WERI-Rb-1 (cell line): ENCODE measurements around the gene IGFBP4.

Experiments used
- DNase-seq: peaks from one replicate; pipeline ENCODE4 v3.0.0-alpha.2; 2020
- H3K27ac ChIP-seq: fragments of 250-450 bp; sonication (Bioruptor Pico); 2 replicates; pipeline ENCODE4 v1.5.1; 2020; ENCODE audit warnings: mild to moderate bottlenecking, moderate library complexity
- H3K27me3 ChIP-seq: fragments of 250-450 bp; sonication (Bioruptor Pico); 2 replicates; pipeline ENCODE4 v1.5.1; 2021; ENCODE audit warnings: mild to moderate bottlenecking, low read depth, moderate library complexity; ENCODE audit not compliant: insufficient read depth, severe bottlenecking
- H3K36me3 ChIP-seq: fragments of 250-450 bp; sonication (Bioruptor Pico); 2 replicates; pipeline ENCODE4 v1.5.1; 2020; ENCODE audit warnings: mild to moderate bottlenecking, moderate library complexity
- H3K4me3 ChIP-seq: 2 replicates; pipeline ENCODE4 v1.5.1; 2011; ENCODE audit warnings: low read depth, mild to moderate bottlenecking, control low read depth, low read length
- H3K9me3 ChIP-seq: fragments of 250-450 bp; sonication (Bioruptor Pico); 2 replicates; pipeline ENCODE4 v1.5.1; 2021; ENCODE audit warnings: mild to moderate bottlenecking, moderate library complexity; ENCODE audit not compliant: severe bottlenecking
- TF ChIP-seq, protein P1 (sequence below): IDR thresholded peaks from 2 replicates; pipeline ENCODE4 v1.5.1; 2011; ENCODE audit warnings: low read depth, mild to moderate bottlenecking, control low read depth, inconsistent platforms, low read length

IGFBP4 gene

DNA sequence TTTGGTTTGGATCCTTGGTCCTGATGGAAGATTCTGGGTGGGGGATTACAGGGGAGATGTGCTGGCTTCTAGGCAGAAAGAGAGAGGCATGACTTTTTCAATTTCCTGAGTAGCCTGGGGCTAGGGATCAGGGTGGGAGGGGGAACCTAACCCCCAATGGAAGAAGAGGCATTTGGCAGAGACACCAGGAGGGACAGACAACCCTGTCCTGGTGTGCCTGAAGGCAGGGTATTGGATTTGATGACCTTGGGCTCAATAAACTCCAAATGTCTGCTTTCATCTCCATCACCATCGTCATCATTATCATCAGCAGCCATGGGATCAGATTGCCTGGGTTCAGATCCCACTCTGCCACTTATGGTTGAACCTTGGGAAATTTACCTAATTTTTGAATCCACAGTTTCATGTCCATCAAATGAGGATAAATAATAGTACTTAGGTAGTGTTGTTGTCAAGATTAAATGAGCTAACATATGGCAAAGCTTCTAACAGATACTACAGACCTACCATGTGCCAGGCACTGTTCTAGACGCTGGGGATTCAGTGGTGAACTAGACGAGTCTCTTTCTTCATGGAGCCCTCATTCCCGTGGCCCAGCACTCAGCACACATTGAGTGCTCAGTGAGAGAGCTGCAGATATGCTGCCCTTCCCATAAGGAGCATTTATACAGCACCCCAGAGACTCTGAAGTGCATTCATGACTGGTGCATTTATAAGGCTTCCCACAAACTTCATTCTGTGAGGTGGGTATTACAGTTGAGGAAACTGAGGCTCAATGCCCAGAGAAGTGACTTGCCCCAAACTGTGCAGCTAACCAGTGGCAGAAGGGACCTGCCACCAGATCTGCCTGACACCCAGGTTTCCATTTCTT is 26.8 kb downstream of the IGFBP4 start:
- no peaks in the 10 kb centered on the region for H3K36me3 ChIP-seq
- TF ChIP-seq, protein P1, sequence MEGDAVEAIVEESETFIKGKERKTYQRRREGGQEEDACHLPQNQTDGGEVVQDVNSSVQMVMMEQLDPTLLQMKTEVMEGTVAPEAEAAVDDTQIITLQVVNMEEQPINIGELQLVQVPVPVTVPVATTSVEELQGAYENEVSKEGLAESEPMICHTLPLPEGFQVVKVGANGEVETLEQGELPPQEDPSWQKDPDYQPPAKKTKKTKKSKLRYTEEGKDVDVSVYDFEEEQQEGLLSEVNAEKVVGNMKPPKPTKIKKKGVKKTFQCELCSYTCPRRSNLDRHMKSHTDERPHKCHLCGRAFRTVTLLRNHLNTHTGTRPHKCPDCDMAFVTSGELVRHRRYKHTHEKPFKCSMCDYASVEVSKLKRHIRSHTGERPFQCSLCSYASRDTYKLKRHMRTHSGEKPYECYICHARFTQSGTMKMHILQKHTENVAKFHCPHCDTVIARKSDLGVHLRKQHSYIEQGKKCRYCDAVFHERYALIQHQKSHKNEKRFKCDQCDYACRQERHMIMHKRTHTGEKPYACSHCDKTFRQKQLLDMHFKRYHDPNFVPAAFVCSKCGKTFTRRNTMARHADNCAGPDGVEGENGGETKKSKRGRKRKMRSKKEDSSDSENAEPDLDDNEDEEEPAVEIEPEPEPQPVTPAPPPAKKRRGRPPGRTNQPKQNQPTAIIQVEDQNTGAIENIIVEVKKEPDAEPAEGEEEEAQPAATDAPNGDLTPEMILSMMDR, result no peak
- peaks cover 9% of the 10 kb centered on the region for H3K9me3 ChIP-seq
- no peak for DNase-seq
- H3K4me3 ChIP-seq, result no peak overlapping the region
- H3K27ac ChIP-seq, result no peak overlapping the region
- no peaks in the 10 kb centered on the region for H3K27me3 ChIP-seq

DNA sequence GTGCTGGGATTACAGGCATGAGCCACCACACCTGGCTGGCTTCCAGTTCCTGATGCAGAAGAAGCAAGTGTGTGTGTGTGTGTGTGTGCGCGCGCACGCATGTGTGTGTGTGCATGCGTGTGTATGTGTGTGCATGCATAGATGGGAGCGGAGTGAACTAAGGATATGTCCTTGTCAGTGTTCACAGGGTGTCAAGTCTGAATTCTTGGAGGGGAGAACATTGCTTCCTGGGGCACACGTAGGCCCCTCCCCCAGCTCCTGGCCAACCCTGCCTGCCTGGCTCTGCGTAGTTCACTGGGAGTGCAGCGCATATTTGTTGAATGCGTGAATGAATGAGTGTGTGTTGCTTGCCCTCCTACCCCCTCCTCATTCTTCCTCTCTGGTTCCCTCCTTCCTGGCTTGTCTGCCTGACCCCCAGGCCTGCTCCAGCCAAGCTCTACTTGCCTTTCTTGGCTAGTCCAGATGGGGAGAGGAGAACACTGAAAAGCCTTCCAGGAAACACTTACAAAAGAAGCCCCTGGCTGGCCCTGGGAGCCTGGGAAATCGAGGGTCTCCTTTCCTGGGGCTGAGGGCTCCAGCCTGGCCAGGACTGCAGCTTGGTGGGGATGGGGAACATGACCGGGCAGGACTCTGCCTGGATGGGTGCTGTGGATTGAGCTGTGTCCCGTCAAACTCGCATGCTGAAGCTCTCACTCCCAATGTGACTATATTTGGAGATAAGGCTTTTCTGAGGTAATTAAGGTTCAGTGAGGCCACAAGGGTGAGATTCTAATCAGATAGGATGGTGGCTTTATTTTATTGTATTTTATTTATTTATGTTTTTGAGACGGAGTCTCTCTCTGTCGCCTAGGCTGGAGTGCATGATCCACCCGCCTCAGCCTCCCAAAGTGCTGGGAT is 27.9 kb downstream of the IGFBP4 start:
- Histone ChIP-seq H3K4me3 (no peak overlapping the region), H3K27ac (peak overlapping the region; percentile 47), H3K27me3 (no peaks in the 10 kb centered on the region), H3K9me3 (peaks cover 9% of the 10 kb centered on the region), H3K36me3 (no peaks in the 10 kb centered on the region)
- TF ChIP-seq, protein P1, result no peak
- DNase-seq, result no peak

DNA sequence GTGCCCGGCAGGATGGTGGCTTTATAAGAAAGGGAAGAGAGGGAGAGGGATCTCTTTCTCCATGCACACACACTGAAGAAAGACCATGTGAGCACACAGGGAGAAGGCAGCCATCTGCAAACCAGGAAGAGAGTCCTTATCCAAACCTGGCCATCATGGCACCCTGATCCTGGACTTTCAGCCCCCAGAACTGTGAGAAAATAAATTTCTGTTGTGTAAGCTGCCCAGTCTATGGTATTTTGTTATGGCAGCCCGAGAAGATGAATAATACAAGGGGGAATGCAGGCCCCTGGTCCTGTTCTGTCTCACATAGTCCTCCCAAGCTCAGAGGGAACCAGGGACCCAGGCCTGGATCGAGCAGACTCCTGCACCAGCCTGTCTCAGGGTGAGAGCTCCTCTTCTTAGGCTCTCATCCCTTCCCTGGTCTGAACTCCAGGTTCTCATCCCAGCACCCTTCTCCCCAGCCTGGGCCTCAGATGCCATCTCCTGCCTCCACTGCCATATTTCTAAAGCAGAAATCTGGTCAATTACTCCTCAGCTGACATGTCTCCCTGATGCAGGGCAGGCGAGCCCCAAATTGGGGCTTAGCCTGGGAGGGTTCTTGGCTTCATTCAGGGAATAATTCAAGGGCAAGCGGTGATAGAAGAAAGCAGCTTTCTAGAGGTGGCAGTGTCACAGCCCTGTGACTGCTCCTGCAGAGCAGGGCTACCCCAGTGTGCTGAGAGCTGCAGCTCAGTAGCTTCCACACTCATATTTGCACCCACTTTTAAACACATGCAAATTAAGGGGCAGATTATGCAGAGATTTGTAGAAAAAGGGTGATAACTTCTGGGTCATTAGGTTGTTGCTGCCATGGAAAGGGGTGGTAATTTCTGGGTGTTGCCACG is 28.8 kb downstream of the IGFBP4 start:
- TF ChIP-seq, protein P1, result no peak
- Histone ChIP-seq H3K36me3 (no peaks in the 10 kb centered on the region), H3K27ac (peak overlapping the region; percentile 47), H3K9me3 (peaks cover 9% of the 10 kb centered on the region), H3K27me3 (no peaks in the 10 kb centered on the region), H3K4me3 (no peak overlapping the region)
- no peak for DNase-seq

DNA sequence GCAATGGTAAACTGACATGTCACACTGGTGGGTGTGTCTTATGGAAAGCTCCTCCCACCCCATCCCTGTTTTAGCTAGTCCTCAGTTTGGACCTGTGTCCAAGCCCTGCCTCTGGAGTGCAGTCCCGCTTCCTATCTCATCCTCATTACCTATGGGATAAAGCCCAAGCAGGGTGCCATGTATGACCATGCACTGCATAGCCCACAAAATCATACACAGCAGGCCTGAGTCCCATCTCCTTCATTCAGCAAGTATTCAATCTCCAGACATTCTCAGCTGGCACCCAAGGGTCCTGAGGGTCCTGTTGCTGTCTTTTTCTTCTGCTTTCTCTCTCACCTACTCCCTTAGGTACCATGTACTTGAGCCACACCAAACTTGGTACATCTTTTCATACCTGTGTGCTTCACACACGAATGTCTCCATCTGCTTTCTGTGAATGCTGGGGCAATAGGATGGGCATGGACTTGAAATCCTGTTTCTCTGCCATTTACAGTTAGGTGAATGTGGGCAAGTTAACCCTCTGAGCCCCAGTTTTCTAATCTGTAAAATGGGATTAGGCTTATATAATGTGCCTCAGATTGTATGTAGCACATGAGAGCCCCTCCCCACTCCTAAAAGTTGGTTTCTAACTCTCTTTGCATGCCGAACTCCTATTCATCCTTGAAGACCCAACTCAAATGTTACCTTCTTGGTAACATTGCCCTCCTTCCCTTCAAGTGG is 29.6 kb downstream of the IGFBP4 start:
- no peak for DNase-seq
- Histone ChIP-seq H3K27ac (no peak overlapping the region), H3K27me3 (no peaks in the 10 kb centered on the region), H3K9me3 (peaks cover 15% of the 10 kb centered on the region), H3K4me3 (no peak overlapping the region), H3K36me3 (no peaks in the 10 kb centered on the region)
- TF ChIP-seq, protein P1, result no peak
